GM18858 (cell line): ENCODE results near the gene RPL7L1.
"Not testable (repeated sequence)": the region's sequence is repeated elsewhere in the genome, so short reads cannot be mapped to it uniquely, and the experiment has no call there.

Experiments
- ATAC-seq: cut with Tn5 transposase; IDR thresholded peaks from one replicate; pipeline ENCODE4 v1.9.1; 2021; ENCODE audit not compliant: unreplicated experiment

RPL7L1 gene

DNA sequence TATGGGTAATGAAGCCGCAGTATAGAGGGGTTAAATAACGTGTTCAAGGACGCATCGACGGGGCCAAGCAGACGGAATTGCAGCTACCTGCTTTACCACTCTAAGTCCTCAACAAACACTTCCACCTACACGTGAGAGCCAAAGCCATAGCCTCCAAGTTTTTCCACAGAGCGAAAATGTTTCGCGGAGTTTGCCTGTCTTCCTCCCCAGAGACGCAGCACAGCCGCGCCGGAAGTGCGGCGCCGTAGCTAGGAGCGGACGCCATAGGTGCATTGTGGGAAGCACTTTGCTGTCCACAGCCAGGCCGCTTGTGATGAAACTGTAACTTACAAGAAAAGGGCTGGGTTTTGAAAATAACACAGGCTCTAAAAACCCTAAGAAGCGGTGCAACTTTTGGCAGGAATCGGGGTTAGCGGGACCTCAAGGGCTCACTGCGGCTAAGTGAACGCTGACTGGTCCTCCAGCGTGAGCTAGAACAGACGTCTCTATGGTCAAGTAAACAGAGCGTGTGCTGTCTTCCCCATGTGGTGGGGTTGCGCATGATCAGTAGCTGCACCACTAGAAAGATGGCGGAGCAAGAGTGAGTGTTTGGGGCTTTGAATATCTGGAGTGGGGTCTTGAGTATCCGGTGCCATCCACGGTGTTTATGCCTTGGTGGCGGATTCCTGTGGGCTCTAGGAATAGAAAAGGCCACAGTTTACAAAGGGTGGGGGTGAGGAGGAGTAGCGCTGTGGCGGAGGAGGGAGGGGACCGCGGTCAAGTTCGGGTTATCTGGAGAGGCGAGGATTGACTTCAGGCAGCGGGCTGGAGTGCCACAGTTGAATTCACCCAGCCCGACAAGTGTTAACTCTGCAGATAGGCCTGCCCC, at the start of gene RPL7L1:
Gene RPL7L1 (plus strand): TSS at position 245 of the 868 bp plus-strand sequence. CDS start 295 bp downstream, at position 540.
- ATAC-seq, result peak; percentile 72

DNA sequence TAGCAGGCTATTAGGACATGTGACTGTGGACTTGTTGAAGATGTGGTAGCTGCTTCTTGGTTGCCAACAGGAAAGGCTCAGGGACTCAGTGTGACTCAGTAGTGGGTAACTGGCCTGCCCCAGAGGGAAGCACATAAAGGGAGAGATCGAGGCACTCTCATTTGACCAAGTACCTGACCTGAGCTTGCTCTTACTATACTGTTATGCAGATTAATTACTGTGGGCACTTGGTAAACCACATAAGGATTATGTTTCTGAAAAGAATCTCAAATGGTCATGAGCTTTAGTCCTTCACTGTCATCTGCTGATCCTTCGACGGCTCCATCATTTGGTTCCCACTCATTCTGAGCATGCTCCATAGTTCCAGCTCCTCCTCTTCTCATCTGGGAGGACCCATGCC, 48.2 kb upstream of the RPL7L1 start:
- no peak for ATAC-seq

GRCh38 chr6:42834056-42834455, 45.4 kb upstream of the RPL7L1 start:
- ATAC-seq, result no peak

DNA sequence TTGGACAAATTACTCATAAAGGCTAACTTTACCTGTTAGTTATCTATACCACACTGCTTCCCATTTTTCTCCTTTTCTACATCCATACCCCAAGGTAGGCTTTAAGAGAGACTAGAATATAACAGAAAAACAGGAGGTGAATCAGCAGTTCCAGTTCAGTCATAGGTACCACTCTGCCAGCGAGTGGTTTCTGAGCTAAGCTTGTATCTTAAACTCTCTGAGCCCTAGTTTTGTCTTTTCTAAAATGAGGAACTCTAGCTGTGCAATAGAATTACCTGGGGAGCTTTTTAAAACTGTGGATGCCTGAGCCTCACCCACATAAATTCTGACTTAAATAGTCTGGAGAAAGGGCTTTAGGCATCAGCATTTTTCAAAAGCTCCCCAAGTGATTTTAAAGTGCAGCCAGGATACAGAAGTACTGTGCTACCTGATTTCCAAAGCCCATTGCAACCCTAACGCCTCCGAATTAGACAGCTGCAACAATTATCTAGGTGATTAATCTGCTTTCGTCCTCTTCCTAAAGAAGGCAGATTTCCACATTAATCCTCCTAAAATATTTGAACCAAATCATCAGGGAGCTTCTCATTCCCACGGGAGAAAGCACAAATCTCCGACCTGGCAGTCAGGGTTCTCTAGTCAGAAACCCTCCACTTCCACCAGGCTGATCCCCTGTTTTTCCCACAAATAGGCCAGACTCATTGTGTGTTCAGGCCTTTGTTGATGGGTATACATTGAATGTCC, 37.4 kb upstream of the RPL7L1 start:
- ATAC-seq, result no peak

DNA sequence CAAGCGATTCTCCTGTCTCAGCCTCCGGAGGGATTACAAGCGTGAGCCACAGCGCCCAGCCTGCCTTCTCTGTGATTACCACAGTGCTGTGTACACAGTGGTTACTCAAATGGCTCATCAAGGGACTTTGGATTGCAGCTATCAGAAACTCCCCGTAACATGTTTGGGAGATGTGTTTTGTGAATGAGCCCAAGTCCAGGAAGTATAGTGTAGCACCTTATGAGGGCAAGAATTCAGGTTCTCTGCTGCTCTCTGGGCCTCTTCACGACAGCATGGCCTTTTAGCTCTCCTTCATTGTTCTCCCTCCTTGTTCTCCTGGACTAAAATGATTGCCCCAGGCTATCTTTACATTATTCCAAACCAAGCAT, 34.1 kb upstream of the RPL7L1 start:
- ATAC-seq, result no peak

GRCh38 chr6:42846505-42846904, 32.9 kb upstream of the RPL7L1 start:
- ATAC-seq, result no peak

DNA sequence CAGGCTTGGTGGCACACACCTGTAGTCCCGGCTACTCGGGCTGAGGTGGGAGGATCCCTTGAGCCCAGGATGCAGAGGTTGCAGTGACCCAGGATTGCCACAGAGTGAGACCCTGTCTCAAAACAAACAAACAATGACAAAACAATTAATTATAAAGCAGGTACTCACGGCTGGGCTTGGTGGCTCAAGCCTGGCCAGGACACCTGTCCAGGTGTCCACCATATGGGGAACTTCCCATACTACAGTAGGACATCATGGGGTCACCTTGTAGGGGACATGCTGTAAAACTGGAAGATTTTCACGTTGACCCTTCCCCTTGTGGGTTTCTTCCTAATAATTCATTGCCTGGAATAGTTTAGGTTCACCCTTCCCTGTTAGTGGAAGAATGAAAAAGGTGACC, 30.7 kb upstream of the RPL7L1 start:
- ATAC-seq, result no peak

GRCh38 chr6:42851599-42851998, 27.8 kb upstream of the RPL7L1 start:
- no peak for ATAC-seq

- ATAC-seq, result no peak
Measured at GRCh38 chr6:42860036-42860435, 19.4 kb upstream of the RPL7L1 start.

- no peak for ATAC-seq
Measured at GRCh38 chr6:42860481-42860880, 18.9 kb upstream of the RPL7L1 start.

DNA sequence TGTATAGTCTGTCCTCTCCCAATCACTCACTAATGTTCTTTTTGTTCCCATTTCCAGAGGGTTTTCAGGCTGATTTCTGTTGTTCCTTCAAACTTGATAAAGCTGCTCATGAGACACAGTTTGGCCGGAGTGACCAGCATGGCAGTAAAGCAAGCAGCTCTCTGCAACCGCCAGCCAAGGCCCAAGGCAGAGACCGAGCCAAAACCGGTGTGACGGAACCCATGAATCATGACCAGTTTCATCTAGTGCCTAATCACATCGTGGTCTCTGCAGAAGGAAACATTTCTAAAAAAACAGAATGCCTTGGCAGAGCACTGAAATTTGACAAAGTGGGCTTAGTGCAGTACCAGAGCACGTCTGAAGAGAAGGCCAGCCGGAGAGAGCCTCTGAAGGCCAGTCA, 14.8 kb upstream of the RPL7L1 start:
- no peak for ATAC-seq

DNA sequence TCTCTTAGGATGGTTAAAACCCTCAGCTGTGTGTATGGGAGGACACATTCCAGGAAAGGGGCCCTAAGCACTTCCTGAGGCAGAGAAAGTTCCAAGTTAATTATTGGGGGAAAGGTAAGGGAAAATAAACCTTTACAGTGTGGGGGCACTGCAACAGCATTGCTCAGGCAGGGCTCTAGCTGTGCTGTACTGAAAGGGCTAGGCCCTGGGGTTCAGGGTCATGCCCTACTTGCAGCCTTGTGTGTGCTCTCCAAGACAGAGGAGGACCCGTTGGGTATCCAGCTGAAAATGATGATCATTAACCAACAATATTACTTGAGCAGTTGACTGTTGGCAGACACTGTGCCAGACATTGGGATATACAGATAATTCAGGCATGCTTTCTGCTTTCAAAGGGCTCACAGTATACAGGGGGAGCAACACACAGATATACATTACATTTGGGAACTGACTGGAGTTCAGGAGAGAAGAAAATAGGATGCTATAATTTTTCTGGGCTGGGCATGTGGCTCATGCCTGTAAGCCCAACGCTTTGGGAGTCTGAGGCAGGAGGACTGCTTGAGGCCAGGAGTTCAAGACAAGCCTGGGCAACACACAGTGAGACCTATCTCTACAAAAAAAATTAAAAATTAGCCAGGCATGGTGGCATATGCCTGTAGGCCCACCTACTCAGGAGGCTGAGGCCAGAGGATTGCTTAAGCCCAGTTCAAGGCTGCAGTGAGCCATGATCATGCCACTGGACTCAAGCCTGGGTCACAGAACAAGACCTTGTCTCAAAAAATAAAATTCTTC, 9.1 kb upstream of the RPL7L1 start:
- no peak for ATAC-seq

GRCh38 chr6:42871711-42872110, 7.7 kb upstream of the RPL7L1 start:
- ATAC-seq, result no peak

DNA sequence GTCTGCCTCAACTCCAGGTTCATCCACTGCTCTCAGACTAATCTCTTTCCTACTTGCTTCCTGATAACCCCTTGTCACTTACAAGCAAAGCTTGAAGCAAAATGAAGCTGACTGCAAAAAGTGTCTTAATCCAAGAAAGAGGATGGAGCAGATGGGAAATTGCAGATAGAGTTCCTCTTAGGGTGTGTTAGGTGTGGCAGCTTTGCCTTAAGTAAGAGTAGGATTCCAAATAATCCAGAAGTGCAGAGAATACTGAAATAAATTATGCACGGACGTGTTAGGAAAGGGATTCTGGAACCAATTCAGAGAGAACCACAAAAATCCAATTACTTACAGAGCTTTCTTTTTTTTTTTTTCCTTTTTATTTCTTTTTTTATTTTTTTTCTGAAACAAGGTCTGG, 6.1 kb upstream of the RPL7L1 start:
- no peak for ATAC-seq

DNA sequence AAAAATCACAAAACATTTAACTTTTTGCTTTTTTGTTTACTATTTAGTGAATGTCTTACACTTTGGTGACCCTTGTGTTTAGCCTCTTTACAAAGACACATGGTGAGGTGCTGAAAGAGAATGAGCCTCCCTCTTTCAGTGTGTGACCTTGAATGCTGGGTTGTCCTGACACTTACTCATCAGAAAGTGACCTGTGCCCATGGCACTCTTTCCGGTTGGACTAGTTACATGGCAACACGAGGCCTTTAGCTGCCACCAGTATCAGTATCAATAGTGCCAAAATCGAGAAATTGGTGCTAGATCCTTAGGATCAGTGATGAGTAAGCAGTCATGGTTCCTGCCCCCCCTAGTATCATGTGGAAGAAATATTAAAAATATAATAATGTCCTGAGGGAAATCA, 1.7 kb upstream of the RPL7L1 start:
- ATAC-seq, result no peak

- ATAC-seq, result not testable (repeated sequence)
Measured at GRCh38 chr6:42880240-42880817, 913 bp downstream of the RPL7L1 start.

DNA sequence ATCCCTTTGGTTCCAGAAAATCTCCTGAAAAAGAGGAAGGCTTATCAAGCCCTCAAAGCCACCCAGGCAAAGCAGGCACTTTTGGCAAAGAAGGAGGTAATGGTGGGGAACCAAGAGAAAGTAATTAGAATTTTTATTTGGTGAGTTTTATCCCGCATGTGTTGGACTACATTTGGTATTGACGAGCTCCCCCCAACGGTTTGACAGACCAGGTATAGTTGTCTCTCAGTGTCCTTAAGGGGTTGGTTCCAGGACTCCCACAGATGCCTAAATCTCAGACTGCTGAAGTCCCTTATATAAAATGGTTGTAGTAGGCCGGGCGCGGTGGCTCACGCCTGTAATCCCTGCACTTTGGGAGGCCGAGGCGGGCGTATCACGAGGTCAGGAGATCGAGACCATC, 1.5 kb downstream of the RPL7L1 start:
- not testable (repeated sequence) for ATAC-seq

DNA sequence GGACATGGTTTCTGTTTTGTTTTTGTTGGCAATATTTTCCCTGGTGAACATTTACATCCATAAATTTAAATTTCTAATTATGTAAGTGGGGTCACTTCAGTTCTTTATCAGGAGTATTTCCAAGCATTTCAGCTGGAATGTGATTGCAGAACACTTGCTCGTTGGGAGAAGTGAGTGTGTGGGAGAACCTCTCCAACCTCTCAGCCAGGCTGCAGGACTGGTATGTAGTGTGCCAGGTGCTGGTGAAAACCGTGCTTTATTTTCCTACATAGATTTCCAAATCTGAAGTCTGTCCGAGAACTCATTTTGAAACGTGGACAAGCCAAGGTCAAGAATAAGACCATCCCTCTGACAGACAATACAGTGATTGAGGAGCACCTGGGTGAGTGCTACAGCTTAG, 6.3 kb downstream of the RPL7L1 start:
- no peak for ATAC-seq

- ATAC-seq, result not testable (repeated sequence)
Measured at GRCh38 chr6:42888201-42888600, 8.8 kb downstream of the RPL7L1 start.

GRCh38 chr6:42889815-42890214, 10.4 kb downstream of the RPL7L1 start:
- no peak for ATAC-seq
